HG03571 (cell line): ENCODE measurements around the gene SLC37A3.
"Not testable (repeated sequence)": the region's sequence is repeated elsewhere in the genome, so short reads cannot be mapped to it uniquely, and the experiment has no call there.

Experiments
- ATAC-seq: cut with Tn5 transposase; IDR thresholded peaks from one replicate; pipeline ENCODE4 v1.9.1; 2021; ENCODE audit not compliant: unreplicated experiment

The SLC37A3 gene

GRCh38 chr7:140315498-140316164 lies 82.7 kb downstream of the SLC37A3 start:
- no peak for ATAC-seq

- ATAC-seq = no peak
Observed at GRCh38 chr7:140314573-140315480, 83.5 kb downstream of the SLC37A3 start.

- ATAC-seq = no peak
Observed at GRCh38 chr7:140312141-140312846, 86.0 kb downstream of the SLC37A3 start.

- ATAC-seq = not testable (repeated sequence)
Observed at GRCh38 chr7:140311128-140311527, 87.2 kb downstream of the SLC37A3 start.

- ATAC-seq = no peak
Observed at GRCh38 chr7:140310337-140311002, 87.9 kb downstream of the SLC37A3 start.

GRCh38 chr7:140308060-140308459 lies 90.3 kb downstream of the SLC37A3 start:
- ATAC-seq = no peak

GRCh38 chr7:140304191-140304799 lies 94.0 kb downstream of the SLC37A3 start:
- ATAC-seq = no peak

GRCh38 chr7:140300243-140301136 lies 97.8 kb downstream of the SLC37A3 start:
- no peak for ATAC-seq

GRCh38 chr7:140298213-140298612 lies 100.1 kb downstream of the SLC37A3 start:
- ATAC-seq = no peak

GRCh38 chr7:140297192-140297591 lies 101.1 kb downstream of the SLC37A3 start:
- ATAC-seq = no peak

- no peak for ATAC-seq
Observed at GRCh38 chr7:140295224-140295738, 103.0 kb downstream of the SLC37A3 start.

- ATAC-seq = no peak
Observed at GRCh38 chr7:140294454-140294853, 103.9 kb downstream of the SLC37A3 start.

GRCh38 chr7:140292438-140292837 lies 105.9 kb downstream of the SLC37A3 start:
- no peak for ATAC-seq

GRCh38 chr7:140289804-140290203 lies 108.5 kb downstream of the SLC37A3 start:
- no peak for ATAC-seq

- ATAC-seq = no peak
Observed at GRCh38 chr7:140287988-140288387, 110.3 kb downstream of the SLC37A3 start.

GRCh38 chr7:140285938-140286337 lies 112.4 kb downstream of the SLC37A3 start:
- ATAC-seq = no peak

- ATAC-seq = no peak
Observed at GRCh38 chr7:140284062-140284461, 114.3 kb downstream of the SLC37A3 start.
